Osteocyte (in vitro differentiated cells): ENCODE data around the gene PRCC. TPM values are rescaled to one million over a fixed set of nuclear protein-coding genes. Genes with fewer than 3 reads are reported as not detected.

Experiments used
- DNase-seq: peaks from one replicate; pipeline ENCODE4 v3.0.0; 2021; ENCODE audit warnings: mixed read lengths; ENCODE audit not compliant: unreplicated experiment; ENCODE audit errors: extremely low spot score
- H3K27ac Mint-ChIP-seq: one replicate; pipeline ENCODE4 v1.8.0; 2021; ENCODE audit warnings: mild to moderate bottlenecking, mixed read lengths; ENCODE audit not compliant: unreplicated experiment
- H3K27me3 Mint-ChIP-seq: one replicate; pipeline ENCODE4 v1.8.0; 2021; ENCODE audit warnings: mixed read lengths; ENCODE audit not compliant: unreplicated experiment
- H3K36me3 Mint-ChIP-seq: one replicate; pipeline ENCODE4 v1.8.0; 2021; ENCODE audit warnings: mixed read lengths; ENCODE audit not compliant: unreplicated experiment
- H3K4me1 Mint-ChIP-seq: one replicate; pipeline ENCODE4 v1.8.0; 2021; ENCODE audit warnings: mixed read lengths; ENCODE audit not compliant: unreplicated experiment
- H3K4me3 Mint-ChIP-seq: one replicate; pipeline ENCODE4 v1.8.0; 2021; ENCODE audit warnings: mild to moderate bottlenecking, moderate library complexity, mixed read lengths; ENCODE audit not compliant: unreplicated experiment
- H3K9me3 Mint-ChIP-seq: one replicate; pipeline ENCODE4 v1.8.0; 2021; ENCODE audit warnings: mixed read lengths; ENCODE audit not compliant: unreplicated experiment
- CTCF ChIP-seq: fragments of 200-600 bp; sonication (generic); IDR thresholded peaks from 2 replicates; pipeline ENCODE4 v1.5.0; 2021; ENCODE audit warnings: antibody characterized with exemption, mild to moderate bottlenecking, moderate library complexity
- total RNA-seq: library from RNA; stranded (reverse); gene quantifications from 2 replicates; pipeline ENCODE4 v1.2.1, GENCODE V29; 2021

PRCC gene
- total RNA-seq, 1 donor from 2014 or later, result 85.4 TPM

DNA sequence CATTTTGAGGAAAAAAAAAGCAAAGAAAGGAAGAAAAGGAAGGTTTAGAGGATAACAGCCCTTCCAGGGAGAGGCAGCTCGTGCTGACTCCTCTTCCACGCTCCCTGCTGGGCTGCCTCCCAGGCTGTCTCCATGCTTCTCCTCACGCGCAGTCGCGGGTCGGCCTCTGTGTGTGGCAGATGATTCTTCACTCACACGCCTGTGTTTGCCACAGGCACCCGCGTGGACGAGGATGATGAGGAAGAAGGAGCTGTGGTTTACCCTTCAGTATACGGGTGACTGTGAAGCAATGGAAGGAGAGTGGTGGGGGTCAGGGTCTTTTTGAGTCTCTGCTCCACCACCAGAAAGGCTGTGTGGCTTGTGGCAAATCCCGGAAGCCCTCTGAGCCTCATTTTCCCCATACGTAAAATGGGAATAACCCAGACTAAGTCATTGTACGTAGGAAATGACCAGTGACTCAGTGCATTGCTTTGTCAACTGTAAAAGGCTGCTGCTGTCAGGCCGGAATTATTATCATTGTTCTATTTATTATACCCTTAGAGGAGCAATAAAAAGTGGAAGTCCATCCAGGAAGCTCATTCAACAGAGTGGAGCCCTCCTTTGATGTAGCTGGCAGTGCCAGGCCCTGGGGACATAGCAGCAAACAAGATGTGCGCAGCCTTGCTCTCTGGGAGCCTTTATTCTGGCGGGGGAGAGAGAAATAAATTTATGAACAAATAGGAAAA is 61.2 kb downstream of the PRCC start:
- DNase-seq, result no peak
- Mint-ChIP-seq H3K27me3 (peaks cover 29% of the 10 kb centered on the region), H3K4me3 (no peak overlapping the region), H3K9me3 (no peaks in the 10 kb centered on the region), H3K4me1 (peaks cover 7% of the 10 kb centered on the region), H3K27ac (no peak overlapping the region), H3K36me3 (no peaks in the 10 kb centered on the region)
- TF ChIP-seq CTCF, result no peak

DNA sequence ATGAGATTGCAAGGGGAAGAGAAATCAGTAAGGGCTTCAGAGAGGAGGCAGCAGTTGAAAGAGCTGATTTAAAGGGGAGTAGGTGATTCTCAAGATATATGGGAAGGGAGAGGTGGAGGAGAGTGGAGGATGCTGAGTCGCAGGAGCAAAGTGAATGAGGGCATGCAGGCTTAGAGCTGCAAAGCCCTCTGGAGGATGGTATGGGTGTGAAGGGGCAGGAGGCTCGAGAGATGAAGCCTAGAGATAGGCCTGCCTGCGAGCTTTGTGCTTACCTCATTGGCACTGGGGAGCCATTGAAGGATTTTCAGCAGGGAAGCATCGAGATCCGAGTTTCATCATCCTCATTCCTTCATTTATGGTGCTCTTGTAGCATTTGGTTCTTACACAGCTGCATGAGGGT is 65.1 kb downstream of the PRCC start:
- DNase-seq, result no peak
- Mint-ChIP-seq H3K4me1 (no peaks in the 10 kb centered on the region), H3K27ac (no peak overlapping the region), H3K9me3 (no peaks in the 10 kb centered on the region), H3K36me3 (no peaks in the 10 kb centered on the region), H3K4me3 (no peak overlapping the region), H3K27me3 (peaks cover 58% of the 10 kb centered on the region)
- TF ChIP-seq CTCF, result no peak

- Mint-ChIP-seq H3K4me1 (no peaks in the 10 kb centered on the region), H3K36me3 (no peaks in the 10 kb centered on the region), H3K4me3 (no peak overlapping the region), H3K27me3 (peaks cover 60% of the 10 kb centered on the region), H3K9me3 (no peaks in the 10 kb centered on the region), H3K27ac (no peak overlapping the region)
- TF ChIP-seq CTCF, result no peak
- DNase-seq, result no peak
Measured at GRCh38 chr1:156833603-156834002, 66.3 kb downstream of the PRCC start.

DNA sequence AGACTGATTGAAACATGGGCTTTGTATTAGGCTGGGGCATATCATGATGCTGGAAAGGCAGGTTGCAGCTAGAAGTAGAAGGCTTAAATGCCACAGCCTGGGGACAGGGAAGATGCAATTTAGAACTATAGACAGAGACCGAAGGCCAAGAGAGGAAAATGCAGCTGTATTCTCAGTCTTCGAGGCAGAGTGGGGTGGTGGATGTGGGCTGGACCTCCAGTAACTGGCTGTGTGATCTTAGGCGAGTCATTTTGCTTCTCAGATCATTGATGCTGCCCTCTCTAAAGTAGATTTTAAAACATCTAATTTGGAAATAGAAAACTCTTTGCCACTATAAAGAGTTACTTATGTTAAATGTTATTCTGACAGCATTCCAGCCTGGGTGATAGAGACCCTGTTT is 67.0 kb downstream of the PRCC start:
- Mint-ChIP-seq H3K36me3 (no peaks in the 10 kb centered on the region), H3K27me3 (peaks cover 66% of the 10 kb centered on the region), H3K4me1 (no peaks in the 10 kb centered on the region), H3K27ac (no peak overlapping the region), H3K9me3 (no peaks in the 10 kb centered on the region), H3K4me3 (no peak overlapping the region)
- no peak for TF ChIP-seq CTCF
- no peak for DNase-seq

DNA sequence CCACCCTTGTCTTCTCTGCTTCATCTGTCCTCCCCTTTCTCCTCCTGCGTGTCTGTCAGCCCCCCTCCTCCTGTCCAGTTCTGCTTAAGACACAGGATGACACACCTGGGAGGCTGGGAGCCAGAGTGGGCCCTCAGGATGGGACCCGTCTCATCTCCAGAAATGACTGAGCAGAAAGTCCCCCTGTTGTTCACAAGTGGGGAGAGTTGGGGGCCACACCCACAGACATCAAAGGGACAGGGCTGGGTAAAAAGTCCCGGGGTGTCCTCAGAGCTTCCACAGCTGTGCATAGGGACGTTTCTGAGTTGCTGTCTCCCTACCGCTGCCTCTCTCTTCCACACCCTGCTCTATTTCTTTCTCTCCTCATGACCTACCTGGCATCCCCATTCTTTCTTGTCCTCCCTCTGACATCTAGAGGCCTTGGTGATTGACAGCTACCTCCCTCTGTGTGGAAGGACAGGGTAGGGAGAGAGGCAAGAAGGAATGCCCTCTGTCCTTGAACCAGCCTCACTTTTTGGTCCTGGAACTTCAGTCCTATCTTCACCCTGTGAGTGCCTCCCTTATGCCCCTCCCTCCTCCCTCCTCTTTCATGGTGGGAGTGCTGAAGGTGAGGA is 68.8 kb downstream of the PRCC start:
- Mint-ChIP-seq H3K27me3 (peaks cover 76% of the 10 kb centered on the region), H3K4me1 (no peaks in the 10 kb centered on the region), H3K36me3 (no peaks in the 10 kb centered on the region), H3K4me3 (no peak overlapping the region), H3K27ac (no peak overlapping the region), H3K9me3 (no peaks in the 10 kb centered on the region)
- no peak for DNase-seq
- no peak for TF ChIP-seq CTCF
